K562 (cell line): ENCODE measurements around the gene DDAH1. TPM values are rescaled to one million over a fixed set of nuclear protein-coding genes. Genes with fewer than 3 reads are reported as not detected.

Experiments
- ATAC-seq: fragments of 200-7000 bp; cut with Tn5 transposase; 3 replicates; pipeline ENCODE4 v1.9.1; 2020; ENCODE audit warnings: moderate library complexity
- BruUV-seq: library from RNA; stranded (reverse); fragments of 400-500 nt; replicated peaks from 2 replicates; lab custom pipeline; 2021; lab: Mats Ljungman, UMichigan
- CTCF ChIA-PET: fragments of 300-600 bp; formaldehyde crosslinking; extraction: SDS; loops from one replicate; lab custom pipeline; 2021; ENCODE audit warnings: low intra/inter-chr PET ratio; lab: Yijun Ruan, JAX
- POLR2A ChIA-PET: fragments of 300-600, 350-650 bp; sonication (Branson Sonifier 250); formaldehyde crosslinking; extraction: SDS; loops from one replicate; lab custom pipeline; 2021; ENCODE audit warnings: antibody characterized with exemption, inconsistent platforms; lab: Yijun Ruan, JAX
- DNase-seq, 4 experiments: peaks; one replicate each; pipeline versions ENCODE4 v3.0.0 to v3.0.0-alpha.2; 2011 to 2018; ENCODE audit warnings: low spot score in 3 of 4, mixed read lengths in 3 of 4; ENCODE audit errors: extremely low read depth in 1 of 4
- FAIRE-seq: peaks from 2 replicates; lab custom pipeline; 2011; peaks lifted over from hg19 to GRCh38; lab: Jason Lieb, UNC
- H2AFZ ChIP-seq: 2 replicates; pipeline ENCODE4 v1.6.0; 2011; ENCODE audit warnings: low read depth, low read length, control low read depth, inconsistent platforms
- H3K27ac ChIP-seq: fragments of 200-600 bp; 3 replicates; pipeline ENCODE4 v1.8.0; 2011; ENCODE audit warnings: low read depth, mild to moderate bottlenecking, control low read depth, inconsistent platforms, low read length, moderate library complexity, mixed read lengths; ENCODE audit errors: extremely low read depth
- H3K27me3 ChIP-seq, 2 experiments: fragments of 300-600 bp in 1 of 2; 2 replicates in 1 of 2; 3 replicates in 1 of 2; pipeline versions ENCODE4 v1.6.0 to v1.8.0; 2011; ENCODE audit warnings: inconsistent platforms in 2 of 2, low read length in 2 of 2, mild to moderate bottlenecking in 1 of 2, mixed read lengths in 1 of 2, moderate library complexity in 1 of 2; ENCODE audit not compliant: control insufficient read depth in 2 of 2, insufficient read depth in 2 of 2
- H3K36me3 ChIP-seq: fragments of 300-600 bp; 3 replicates; pipeline ENCODE4 v1.8.0; 2011; ENCODE audit warnings: mild to moderate bottlenecking, low read length, inconsistent platforms; ENCODE audit not compliant: control insufficient read depth, insufficient read depth
- H3K4me1 ChIP-seq, 2 experiments: fragments of 200-600 bp in 1 of 2; replicated peaks in 1 of 2; 2 replicates in 1 of 2; 3 replicates in 1 of 2; pipeline versions ENCODE4 v1.5.1 to v1.8.0; 2011; ENCODE audit warnings: inconsistent platforms in 2 of 2, low read length in 2 of 2, mild to moderate bottlenecking in 1 of 2, mixed read lengths in 1 of 2, moderate library complexity in 1 of 2; ENCODE audit not compliant: control insufficient read depth in 2 of 2, insufficient read depth in 2 of 2
- H3K4me2 ChIP-seq: 2 replicates; pipeline ENCODE4 v1.6.1; 2011; ENCODE audit warnings: low read length, control low read depth, inconsistent platforms, mixed read lengths; ENCODE audit not compliant: insufficient read depth
- H3K4me3 ChIP-seq: fragments of 200-600 bp; sonication (generic), shearing (Covaris generic); 2 replicates; pipeline ENCODE4 v1.5.1; 2016; ENCODE audit warnings: control low read depth, inconsistent platforms
- H3K79me2 ChIP-seq: fragments of 200-600 bp; 3 replicates; pipeline ENCODE4 v1.8.0; 2011; ENCODE audit warnings: low read length, inconsistent platforms; ENCODE audit not compliant: control insufficient read depth, insufficient read depth
- H3K9ac ChIP-seq, 2 experiments: 2 replicates each; pipeline versions ENCODE4 v1.6.0 to v1.6.1; 2011; ENCODE audit warnings: low read depth in 2 of 2, low read length in 2 of 2, control low read depth in 1 of 2, inconsistent platforms in 1 of 2, mild to moderate bottlenecking in 1 of 2, mixed read lengths in 1 of 2; ENCODE audit not compliant: insufficient read depth in 1 of 2
- H3K9me1 ChIP-seq: one replicate; pipeline ENCODE4 v1.6.0; 2011; ENCODE audit warnings: inconsistent platforms, mild to moderate bottlenecking, low read length, moderate library complexity; ENCODE audit not compliant: control insufficient read depth, insufficient read depth
- H3K9me3 ChIP-seq: replicated peaks from 2 replicates; pipeline ENCODE4 v1.5.1; 2011; ENCODE audit warnings: low read depth, low read length, inconsistent platforms; ENCODE audit not compliant: control insufficient read depth, insufficient read depth
- H4K20me1 ChIP-seq: replicated peaks from 2 replicates; pipeline ENCODE4 v1.6.1; 2011; ENCODE audit warnings: low read length, inconsistent platforms, mixed read lengths; ENCODE audit not compliant: control insufficient read depth, insufficient read depth
- FOXM1 ChIP-seq, 2 experiments: fragments of 450-650 bp in 1 of 2; sonication (generic) in 1 of 2; formaldehyde crosslinking in 1 of 2; IDR thresholded peaks; 2 replicates each; pipeline versions ENCODE4 v1.6.1 to v1.9.0; 2017 to 2022; ENCODE audit warnings: low read depth in 2 of 2, mild to moderate bottlenecking in 2 of 2, missing genetic modification reagents in 1 of 2, moderate library complexity in 1 of 2
- KAT8 ChIP-seq: fragments of 450-650 bp; IDR thresholded peaks from 2 replicates; pipeline ENCODE4 v1.6.1; 2016; ENCODE audit warnings: low read depth, mild to moderate bottlenecking
- MTA2 ChIP-seq: fragments of 450-650 bp; IDR thresholded peaks from 2 replicates; pipeline ENCODE4 v1.6.1; 2016; ENCODE audit warnings: low read depth
- SMAD1 ChIP-seq: fragments of 150-350 bp; IDR thresholded peaks from 2 replicates; pipeline ENCODE4 v1.6.1; 2014; ENCODE audit warnings: low read length, low read depth; ENCODE audit not compliant: partially characterized antibody
- SNIP1 ChIP-seq: fragments of 450-650 bp; IDR thresholded peaks from 2 replicates; pipeline ENCODE4 v1.7.1; 2017; ENCODE audit warnings: low read depth, mild to moderate bottlenecking
- TCF7L2 ChIP-seq: fragments of 150-350 bp; IDR thresholded peaks from 2 replicates; pipeline ENCODE4 v1.6.1; 2016; ENCODE audit warnings: low read depth, mild to moderate bottlenecking, low read length, moderate library complexity
- TSC22D4 ChIP-seq: fragments of 450-650 bp; IDR thresholded peaks from 2 replicates; pipeline ENCODE4 v1.6.1; 2016; ENCODE audit warnings: missing genetic modification characterization, missing biosample characterization, control low read depth
- VEZF1 ChIP-seq: fragments of 200-800 bp; sonication (Bioruptor generic); IDR thresholded peaks from 2 replicates; pipeline ENCODE4 v1.6.1; 2017; ENCODE audit warnings: missing genetic modification characterization, missing compliant biosample characterization
- ZNF143 ChIP-seq: sonication (generic); formaldehyde crosslinking; IDR thresholded peaks from 2 replicates; pipeline ENCODE4 v1.9.0; 2022; ENCODE audit warnings: mild to moderate bottlenecking, missing genetic modification reagents
- ZNF280A ChIP-seq: fragments of 450-650 bp; IDR thresholded peaks from 2 replicates; pipeline ENCODE4 v1.6.1; 2018; ENCODE audit warnings: mild to moderate bottlenecking, low read depth; ENCODE audit not compliant: partially characterized antibody
- ZNF589 ChIP-seq: fragments of 200-800 bp; sonication (Bioruptor generic); IDR thresholded peaks from 2 replicates; pipeline ENCODE4 v1.6.1; 2016; ENCODE audit warnings: low read depth, missing genetic modification characterization, missing compliant biosample characterization
- WGBS: fragments of 100-300 bp; shearing (Covaris generic); methylation state at CpG from one replicate; pipeline ENCODE4 v1.1.6; 2016; ENCODE audit warnings: low coverage, mixed read lengths; ENCODE audit not compliant: insufficient coverage; ENCODE audit errors: missing lambda C conversion rate; 5-methylcytosine and 5-hydroxymethylcytosine counted together
- in situ Hi-C: fragments of 300-500 bp; cut with MboI; formaldehyde crosslinking; loops from 4 replicates; pipeline ENCODE4 v1.15.0; 2018; ENCODE audit warnings: inconsistent platforms, mixed read lengths
- intact Hi-C: fragments of 100-400 bp; cut with micrococcal nuclease; formaldehyde crosslinking; loops from 2 replicates; pipeline ENCODE4 v1.14.2; 2022
- polyA plus RNA-seq, 8 experiments: library from polyadenylated mRNA; depleted of rRNA in 4 of 8; stranded (reverse) in 5 of 8; unstranded in 3 of 8; fragments of >200 nt; fragmentation: Nextera tagmentation in 2 of 8; fragmentation: Illumina TruSeq in 1 of 8; extraction: Ambion mirVana in 2 of 8; extraction: Trizol in 1 of 8; gene quantifications; 2 replicates each; pipeline versions ENCODE4 v1.2.1 to v1.2.3, GENCODE V29; 2011 to 2014; ENCODE audit warnings: inconsistent platforms in 1 of 8, missing spikeins in 1 of 8
- total RNA-seq, 7 experiments: library from RNA; depleted of rRNA in 6 of 7; stranded (reverse); fragments of >200 nt in 6 of 7; fragmentation: Illumina TruSeq in 2 of 7; extraction: Trizol in 2 of 7; gene quantifications; 2 replicates each; pipeline versions ENCODE4 v1.2.1 to v1.2.3, GENCODE V29; 2011 to 2021; ENCODE audit warnings: low replicate concordance in 1 of 7
- TF ChIP-seq, protein P1 (sequence below): sonication (generic); formaldehyde crosslinking; IDR thresholded peaks from 2 replicates; pipeline ENCODE4 v1.5.0; 2020; ENCODE audit warnings: missing genetic modification reagents
- TF ChIP-seq, protein P2 (sequence below): fragments of 450-650 bp; IDR thresholded peaks from 2 replicates; pipeline ENCODE4 v1.6.1; 2017; ENCODE audit warnings: antibody characterized with exemption, mild to moderate bottlenecking
- TF ChIP-seq, protein P3 (sequence below): sonication (generic); formaldehyde crosslinking; IDR thresholded peaks from 2 replicates; pipeline ENCODE4 v1.8.1; 2022; ENCODE audit warnings: missing genetic modification reagents

The DDAH1 gene
- total and polyA plus RNA-seq, 9 of the 15 experiments (the other 6 are each of a cell fraction or from before 2014, with no cell fraction given), result 0.04 to 0.24 (median 0.10) TPM

DNA sequence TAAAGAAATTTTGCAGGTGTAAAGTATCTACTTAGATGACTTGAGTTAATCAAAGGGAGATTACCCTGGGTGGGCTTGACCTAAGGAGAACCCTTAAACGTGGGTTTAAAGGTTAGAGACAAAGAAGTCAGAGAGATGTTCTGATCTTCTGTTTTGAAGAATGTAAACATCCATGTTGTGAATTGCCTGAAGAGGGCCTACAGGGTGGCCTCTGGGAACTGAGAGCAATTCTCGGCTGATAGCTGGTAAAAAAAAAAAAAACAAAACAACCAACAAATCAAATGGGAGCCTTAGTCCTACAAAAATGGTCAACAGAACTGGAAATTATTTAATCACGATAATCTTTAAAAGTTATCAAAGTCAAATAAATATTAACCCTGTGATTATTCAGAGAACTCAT lies 99.1 kb downstream of the DDAH1 start:
- no peaks in the 10 kb centered on the region for H3K4me1 ChIP-seq
- H3K9me1 ChIP-seq, result no peaks in the 10 kb centered on the region
- H2AFZ ChIP-seq, result no peak overlapping the region
- FAIRE-seq (no peak), ATAC-seq (no peak), DNase-seq (no peak)
- H3K27ac ChIP-seq, result no peak overlapping the region
- no peak for TF ChIP-seq ZNF143
- TF ChIP-seq VEZF1 (CRISPR knock-in tag), result no peak
- TF ChIP-seq, protein P1, sequence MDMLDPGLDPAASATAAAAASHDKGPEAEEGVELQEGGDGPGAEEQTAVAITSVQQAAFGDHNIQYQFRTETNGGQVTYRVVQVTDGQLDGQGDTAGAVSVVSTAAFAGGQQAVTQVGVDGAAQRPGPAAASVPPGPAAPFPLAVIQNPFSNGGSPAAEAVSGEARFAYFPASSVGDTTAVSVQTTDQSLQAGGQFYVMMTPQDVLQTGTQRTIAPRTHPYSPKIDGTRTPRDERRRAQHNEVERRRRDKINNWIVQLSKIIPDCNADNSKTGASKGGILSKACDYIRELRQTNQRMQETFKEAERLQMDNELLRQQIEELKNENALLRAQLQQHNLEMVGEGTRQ (CRISPR knock-in tag), result no peak
- TF ChIP-seq SNIP1, result no peak
- TF ChIP-seq SMAD1, result no peak
- TF ChIP-seq KAT8, result no peak
- no peak for TF ChIP-seq MTA2
- TF ChIP-seq, protein P2, sequence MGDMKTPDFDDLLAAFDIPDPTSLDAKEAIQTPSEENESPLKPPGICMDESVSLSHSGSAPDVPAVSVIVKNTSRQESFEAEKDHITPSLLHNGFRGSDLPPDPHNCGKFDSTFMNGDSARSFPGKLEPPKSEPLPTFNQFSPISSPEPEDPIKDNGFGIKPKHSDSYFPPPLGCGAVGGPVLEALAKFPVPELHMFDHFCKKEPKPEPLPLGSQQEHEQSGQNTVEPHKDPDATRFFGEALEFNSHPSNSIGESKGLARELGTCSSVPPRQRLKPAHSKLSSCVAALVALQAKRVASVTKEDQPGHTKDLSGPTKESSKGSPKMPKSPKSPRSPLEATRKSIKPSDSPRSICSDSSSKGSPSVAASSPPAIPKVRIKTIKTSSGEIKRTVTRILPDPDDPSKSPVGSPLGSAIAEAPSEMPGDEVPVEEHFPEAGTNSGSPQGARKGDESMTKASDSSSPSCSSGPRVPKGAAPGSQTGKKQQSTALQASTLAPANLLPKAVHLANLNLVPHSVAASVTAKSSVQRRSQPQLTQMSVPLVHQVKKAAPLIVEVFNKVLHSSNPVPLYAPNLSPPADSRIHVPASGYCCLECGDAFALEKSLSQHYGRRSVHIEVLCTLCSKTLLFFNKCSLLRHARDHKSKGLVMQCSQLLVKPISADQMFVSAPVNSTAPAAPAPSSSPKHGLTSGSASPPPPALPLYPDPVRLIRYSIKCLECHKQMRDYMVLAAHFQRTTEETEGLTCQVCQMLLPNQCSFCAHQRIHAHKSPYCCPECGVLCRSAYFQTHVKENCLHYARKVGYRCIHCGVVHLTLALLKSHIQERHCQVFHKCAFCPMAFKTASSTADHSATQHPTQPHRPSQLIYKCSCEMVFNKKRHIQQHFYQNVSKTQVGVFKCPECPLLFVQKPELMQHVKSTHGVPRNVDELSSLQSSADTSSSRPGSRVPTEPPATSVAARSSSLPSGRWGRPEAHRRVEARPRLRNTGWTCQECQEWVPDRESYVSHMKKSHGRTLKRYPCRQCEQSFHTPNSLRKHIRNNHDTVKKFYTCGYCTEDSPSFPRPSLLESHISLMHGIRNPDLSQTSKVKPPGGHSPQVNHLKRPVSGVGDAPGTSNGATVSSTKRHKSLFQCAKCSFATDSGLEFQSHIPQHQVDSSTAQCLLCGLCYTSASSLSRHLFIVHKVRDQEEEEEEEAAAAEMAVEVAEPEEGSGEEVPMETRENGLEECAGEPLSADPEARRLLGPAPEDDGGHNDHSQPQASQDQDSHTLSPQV, result no peak
- no peak for TF ChIP-seq ZNF589 (CRISPR knock-in tag)
- TF ChIP-seq ZNF280A, result no peak
- TF ChIP-seq TCF7L2, result no peak
- TF ChIP-seq TSC22D4, result no peak
- no peak for TF ChIP-seq FOXM1 (IDR thresholded peaks at IDR 0.05; ENCODE audit: low read depth)
- no peak for TF ChIP-seq FOXM1 (CRISPR knock-in tag; IDR thresholded peaks at IDR 0.05; ENCODE audit: low read depth)
- TF ChIP-seq, protein P3, sequence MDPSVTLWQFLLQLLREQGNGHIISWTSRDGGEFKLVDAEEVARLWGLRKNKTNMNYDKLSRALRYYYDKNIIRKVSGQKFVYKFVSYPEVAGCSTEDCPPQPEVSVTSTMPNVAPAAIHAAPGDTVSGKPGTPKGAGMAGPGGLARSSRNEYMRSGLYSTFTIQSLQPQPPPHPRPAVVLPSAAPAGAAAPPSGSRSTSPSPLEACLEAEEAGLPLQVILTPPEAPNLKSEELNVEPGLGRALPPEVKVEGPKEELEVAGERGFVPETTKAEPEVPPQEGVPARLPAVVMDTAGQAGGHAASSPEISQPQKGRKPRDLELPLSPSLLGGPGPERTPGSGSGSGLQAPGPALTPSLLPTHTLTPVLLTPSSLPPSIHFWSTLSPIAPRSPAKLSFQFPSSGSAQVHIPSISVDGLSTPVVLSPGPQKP (CRISPR knock-in tag), result no peak
- H3K9me3 ChIP-seq, result no peaks in the 10 kb centered on the region
- no peaks in the 10 kb centered on the region for H4K20me1 ChIP-seq
- CTCF ChIA-PET, result no interaction called here
- BruUV-seq, result no TSS peak
- POLR2A ChIA-PET, result no interaction called here
- intact Hi-C loops, result no loop called here
- 0% methylated on average over 3 of the region's 3 CpGs for WGBS
- H3K36me3 ChIP-seq, result no peaks in the 10 kb centered on the region
- H3K4me3 ChIP-seq, result no peak overlapping the region
- in situ Hi-C loops, result no loop called here
- no peaks in the 10 kb centered on the region for H3K27me3 ChIP-seq
- H3K79me2 ChIP-seq, result no peaks in the 10 kb centered on the region
- H3K4me2 ChIP-seq, result no peak overlapping the region
- H3K9ac ChIP-seq, result no peak overlapping the region
